GM12875 (cell line): Measurements from ENCODE around the gene TIAM2.

Experiments
- H3K4me3 ChIP-seq: one replicate; pipeline ENCODE4 v1.5.1; 2011; ENCODE audit warnings: low read depth, low read length, control low read depth
- CTCF ChIP-seq: IDR thresholded peaks from 2 replicates; pipeline ENCODE4 v1.5.1; 2011; ENCODE audit warnings: low read depth, mild to moderate bottlenecking, control low read depth, inconsistent platforms, low read length, moderate library complexity, borderline replicate concordance; ENCODE audit not compliant: insufficient read depth

Gene TIAM2

GRCh38 chr6:154991207-154991606 lies 3.9 kb upstream of the TIAM2 start:
- H3K4me3 ChIP-seq = no peak overlapping the region
- TF ChIP-seq CTCF = no peak

- H3K4me3 ChIP-seq = no peak overlapping the region
- TF ChIP-seq CTCF = no peak
These were observed 2.1 kb upstream of the TIAM2 start for GRCh38 chr6:154993026-154993425.

- no peak overlapping the region for H3K4me3 ChIP-seq
- TF ChIP-seq CTCF = no peak
These were observed 1.4 kb upstream of the TIAM2 start for GRCh38 chr6:154993710-154994109.

GRCh38 chr6:154994836-154995253 lies 270 bp upstream of the TIAM2 start:
- H3K4me3 ChIP-seq = no peak overlapping the region
- TF ChIP-seq CTCF = no peak

GRCh38 chr6:154996016-154996590 lies 988 bp downstream of the TIAM2 start:
- no peak for TF ChIP-seq CTCF
- H3K4me3 ChIP-seq = no peak overlapping the region

- H3K4me3 ChIP-seq = no peak overlapping the region
These were observed 1.8 kb downstream of the TIAM2 start for GRCh38 chr6:154996841-154997311.

More at GRCh38 chr6:154996841-154997311, 1.8 kb downstream of the TIAM2 start:
- no peak for TF ChIP-seq CTCF
